Activated CD4-positive, alpha-beta memory T cell treated with anti-CD3 and anti-CD28 coated beads for 36 hours (primary cell): ENCODE results near the gene COPA. TPM values are rescaled to one million over a fixed set of nuclear protein-coding genes. Genes with fewer than 3 reads are reported as not detected.

Experiments
- CTCF ChIA-PET: fragments of 350-600 bp; sonication (Branson Sonifier 250); formaldehyde crosslinking; loops from one replicate; lab custom pipeline; 2021; ENCODE audit warnings: antibody characterized with exemption, inconsistent platforms; lab: Charles Lee
- POLR2A ChIA-PET: fragments of 350-600 bp; sonication (Branson Sonifier 250); formaldehyde crosslinking; loops from one replicate; lab custom pipeline; 2021; ENCODE audit warnings: antibody characterized with exemption; lab: Charles Lee
- DNase-seq: peaks from one replicate; pipeline ENCODE4 v3.0.0-alpha.2; 2020
- H3K27ac Mint-ChIP-seq: one replicate; pipeline ENCODE4 v1.8.0; 2021; ENCODE audit warnings: mixed read lengths
- H3K27me3 Mint-ChIP-seq: one replicate; pipeline ENCODE4 v1.8.0; 2021; ENCODE audit warnings: mixed read lengths
- H3K36me3 Mint-ChIP-seq: one replicate; pipeline ENCODE4 v1.8.0; 2021; ENCODE audit warnings: mixed read lengths
- H3K4me1 Mint-ChIP-seq: one replicate; pipeline ENCODE4 v1.8.0; 2021; ENCODE audit warnings: low read depth, mixed read lengths
- H3K4me3 Mint-ChIP-seq: one replicate; pipeline ENCODE4 v1.8.0; 2021; ENCODE audit warnings: mild to moderate bottlenecking, mixed read lengths
- H3K9me3 Mint-ChIP-seq: one replicate; pipeline ENCODE4 v1.8.0; 2021; ENCODE audit warnings: mixed read lengths
- intact Hi-C: fragments of 100-400 bp; cut with micrococcal nuclease; formaldehyde crosslinking; loops from one replicate; pipeline ENCODE4 v1.15.1; 2023
- total RNA-seq, 2 experiments: library from RNA; stranded (reverse); gene quantifications; one replicate each; pipeline ENCODE4 v1.2.3, GENCODE V29; 2021

COPA gene
- total RNA-seq, 2 experiments from 2014 or later = 132 TPM

- H3K27me3 Mint-ChIP-seq = no peaks in the 10 kb centered on the region
- no peak for DNase-seq
- H3K36me3 Mint-ChIP-seq = peaks cover 21% of the 10 kb centered on the region
- H3K9me3 Mint-ChIP-seq = no peaks in the 10 kb centered on the region
- ChIA-PET POLR2A (no interaction called here), CTCF (no interaction called here)
- no peak overlapping the region for H3K4me3 Mint-ChIP-seq
- peaks cover 2% of the 10 kb centered on the region for H3K4me1 Mint-ChIP-seq
- no peak overlapping the region for H3K27ac Mint-ChIP-seq
- intact Hi-C loops = no loop called here
Observed at GRCh38 chr1:160361199-160361598, 18.1 kb upstream of the COPA start.

GRCh38 chr1:160360227-160360695, 17.2 kb upstream of the COPA start:
- CTCF ChIA-PET = no interaction called here

GRCh38 chr1:160359559-160360226, 16.6 kb upstream of the COPA start:
- H3K36me3 Mint-ChIP-seq = peaks cover 27% of the 10 kb centered on the region
- POLR2A ChIA-PET = no interaction called here
- H3K9me3 Mint-ChIP-seq = no peaks in the 10 kb centered on the region
- intact Hi-C loops = no loop called here
- H3K4me3 Mint-ChIP-seq = no peak overlapping the region
- CTCF ChIA-PET = no interaction called here
- no peak overlapping the region for H3K27ac Mint-ChIP-seq
- no peaks in the 10 kb centered on the region for H3K27me3 Mint-ChIP-seq
- DNase-seq = no peak
- peaks cover 2% of the 10 kb centered on the region for H3K4me1 Mint-ChIP-seq

More at GRCh38 chr1:160360227-160360695, 17.2 kb upstream of the COPA start:
- no peak for DNase-seq
- intact Hi-C loops = no loop called here
- peaks cover 23% of the 10 kb centered on the region for H3K36me3 Mint-ChIP-seq
- H3K27me3 Mint-ChIP-seq = no peaks in the 10 kb centered on the region
- no peak overlapping the region for H3K4me3 Mint-ChIP-seq
- H3K9me3 Mint-ChIP-seq = no peaks in the 10 kb centered on the region
- H3K27ac Mint-ChIP-seq = no peak overlapping the region
- H3K4me1 Mint-ChIP-seq = peaks cover 2% of the 10 kb centered on the region
- POLR2A ChIA-PET = no interaction called here

DNA sequence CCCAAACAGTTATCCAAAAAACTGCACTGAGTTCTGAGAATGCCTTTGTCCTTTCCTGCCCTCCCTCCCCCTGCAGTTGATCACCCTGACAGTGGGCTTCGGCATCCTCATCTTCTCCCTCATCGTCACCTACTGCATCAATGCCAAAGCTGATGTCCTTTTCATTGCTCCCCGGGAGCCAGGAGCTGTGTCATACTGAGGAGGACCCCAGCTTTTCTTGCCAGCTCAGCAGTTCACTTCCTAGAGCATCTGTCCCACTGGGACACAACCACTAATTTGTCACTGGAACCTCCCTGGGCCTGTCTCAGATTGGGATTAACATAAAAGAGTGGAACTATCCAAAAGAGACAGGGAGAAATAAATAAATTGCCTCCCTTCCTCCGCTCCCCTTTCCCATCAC, 15.0 kb upstream of the COPA start:
- Mint-ChIP-seq H3K4me3 (no peak overlapping the region), H3K9me3 (no peaks in the 10 kb centered on the region), H3K27ac (no peak overlapping the region), H3K36me3 (peaks cover 39% of the 10 kb centered on the region), H3K27me3 (no peaks in the 10 kb centered on the region), H3K4me1 (peaks cover 2% of the 10 kb centered on the region)
- POLR2A ChIA-PET = no interaction called here
- CTCF ChIA-PET = interaction anchor here (0.9 kb wide), 1 partner anchor 19 kb away, joined by 4 read pairs; no protein-coding TSS in a partner anchor
- DNase-seq = no peak
- intact Hi-C loops = no loop called here

- Mint-ChIP-seq H3K36me3 (peaks cover 41% of the 10 kb centered on the region), H3K4me3 (no peak overlapping the region)
- POLR2A ChIA-PET = no interaction called here
Observed at GRCh38 chr1:160357286-160358002, 14.4 kb upstream of the COPA start.

DNA sequence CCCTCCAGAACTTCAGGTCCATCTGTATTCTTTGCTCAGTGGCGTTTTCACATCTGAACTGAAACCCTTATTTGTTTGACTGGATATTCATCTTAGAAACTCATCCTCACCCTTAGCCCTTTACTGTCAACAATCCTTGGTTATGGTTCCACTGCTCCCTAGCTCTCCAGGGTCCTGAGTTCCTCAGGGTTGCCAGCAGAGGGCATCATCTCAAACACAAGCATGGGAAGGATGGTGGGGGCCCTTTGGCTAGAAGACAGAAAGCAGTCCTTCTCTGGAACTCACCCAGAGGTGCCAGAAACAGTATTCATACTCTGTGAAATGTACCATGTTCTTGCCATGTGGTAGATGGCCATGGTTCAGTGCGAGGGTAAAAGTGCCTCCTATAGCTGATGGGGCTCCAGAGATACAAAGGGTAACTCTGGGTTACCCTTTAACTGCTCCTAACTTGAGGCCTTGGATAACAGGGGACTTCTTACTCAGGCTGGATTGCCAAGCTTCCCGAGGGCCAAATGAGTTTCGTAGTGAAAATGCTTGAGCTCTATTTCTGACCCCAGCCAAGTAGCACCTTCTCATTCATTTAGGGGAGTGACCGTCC, 11.4 kb upstream of the COPA start:
- Mint-ChIP-seq H3K4me1 (no peaks in the 10 kb centered on the region), H3K9me3 (no peaks in the 10 kb centered on the region), H3K27me3 (no peaks in the 10 kb centered on the region), H3K4me3 (no peak overlapping the region), H3K36me3 (peaks cover 57% of the 10 kb centered on the region), H3K27ac (no peak overlapping the region)
- ChIA-PET CTCF (interaction anchor here (0.8 to 7.6 kb wide), 12 partner anchors 10 to 481 kb away, joined by 3 to 111 read pairs (median 4); partner anchors contain the start of gene SLAMF6), POLR2A (no interaction called here)
- no peak for DNase-seq
- intact Hi-C loops = no loop called here

More at GRCh38 chr1:160357286-160358002, 14.4 kb upstream of the COPA start:
- Mint-ChIP-seq H3K9me3 (no peaks in the 10 kb centered on the region), H3K27me3 (no peaks in the 10 kb centered on the region), H3K27ac (no peak overlapping the region), H3K4me1 (peaks cover 2% of the 10 kb centered on the region)
- no peak for DNase-seq
- CTCF ChIA-PET = interaction anchor here (7.6 kb wide), 1 partner anchor 19 kb away, joined by 111 read pairs; no protein-coding TSS in a partner anchor
- intact Hi-C loops = no loop called here

GRCh38 chr1:160353223-160353622, 10.2 kb upstream of the COPA start:
- Mint-ChIP-seq H3K9me3 (no peaks in the 10 kb centered on the region), H3K4me3 (no peak overlapping the region), H3K27me3 (no peaks in the 10 kb centered on the region), H3K36me3 (peaks cover 51% of the 10 kb centered on the region), H3K4me1 (no peaks in the 10 kb centered on the region), H3K27ac (no peak overlapping the region)
- POLR2A ChIA-PET = no interaction called here
- intact Hi-C loops = no loop called here
- CTCF ChIA-PET = interaction anchor here (0.6 to 7.6 kb wide), 6 partner anchors 24 to 256 kb away, joined by 3 to 111 read pairs (median 4); no protein-coding TSS in a partner anchor
- no peak for DNase-seq

- CTCF ChIA-PET = interaction anchor here (0.6 to 7.6 kb wide), 6 partner anchors 11 to 255 kb away, joined by 3 to 111 read pairs (median 4); no protein-coding TSS in a partner anchor
- Mint-ChIP-seq H3K27me3 (no peaks in the 10 kb centered on the region), H3K4me3 (no peak overlapping the region), H3K4me1 (no peaks in the 10 kb centered on the region), H3K9me3 (no peaks in the 10 kb centered on the region), H3K36me3 (peaks cover 48% of the 10 kb centered on the region), H3K27ac (no peak overlapping the region)
- DNase-seq = no peak
- intact Hi-C loops = no loop called here
- POLR2A ChIA-PET = no interaction called here
Observed at GRCh38 chr1:160352555-160352954, 9.5 kb upstream of the COPA start.

DNA sequence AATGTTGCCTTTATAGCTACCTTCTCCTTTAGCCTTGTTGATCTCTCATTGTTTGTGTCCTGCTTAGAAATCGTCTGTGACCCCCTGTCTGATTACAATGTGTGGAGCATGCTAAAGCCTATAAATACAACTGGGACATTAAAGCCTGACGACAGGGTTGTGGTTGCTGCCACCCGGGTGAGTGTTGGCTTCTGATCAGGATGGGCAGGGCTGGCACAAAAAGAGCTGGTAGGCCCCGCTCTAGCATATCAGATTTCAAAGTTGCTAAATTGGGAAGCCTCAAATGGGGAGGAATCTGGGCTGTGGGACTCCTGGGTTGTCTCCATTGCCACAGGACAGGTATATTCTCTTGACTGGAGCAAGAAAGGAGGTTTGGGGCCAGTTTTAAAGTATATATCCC, 8.6 kb upstream of the COPA start:
- H3K27ac Mint-ChIP-seq = no peak overlapping the region
- H3K4me3 Mint-ChIP-seq = no peak overlapping the region
- H3K36me3 Mint-ChIP-seq = peaks cover 44% of the 10 kb centered on the region
- ChIA-PET POLR2A (interaction anchor here (0.7 kb wide), 1 partner anchor 90 kb away, joined by 4 read pairs; no protein-coding TSS in a partner anchor), CTCF (interaction anchor here (1.4 to 7.6 kb wide), 4 partner anchors 12 to 256 kb away, joined by 4 to 111 read pairs (median 5); no protein-coding TSS in a partner anchor)
- H3K9me3 Mint-ChIP-seq = no peaks in the 10 kb centered on the region
- peaks cover 4% of the 10 kb centered on the region for H3K4me1 Mint-ChIP-seq
- no peak for DNase-seq
- intact Hi-C loops = no loop called here
- H3K27me3 Mint-ChIP-seq = no peaks in the 10 kb centered on the region

DNA sequence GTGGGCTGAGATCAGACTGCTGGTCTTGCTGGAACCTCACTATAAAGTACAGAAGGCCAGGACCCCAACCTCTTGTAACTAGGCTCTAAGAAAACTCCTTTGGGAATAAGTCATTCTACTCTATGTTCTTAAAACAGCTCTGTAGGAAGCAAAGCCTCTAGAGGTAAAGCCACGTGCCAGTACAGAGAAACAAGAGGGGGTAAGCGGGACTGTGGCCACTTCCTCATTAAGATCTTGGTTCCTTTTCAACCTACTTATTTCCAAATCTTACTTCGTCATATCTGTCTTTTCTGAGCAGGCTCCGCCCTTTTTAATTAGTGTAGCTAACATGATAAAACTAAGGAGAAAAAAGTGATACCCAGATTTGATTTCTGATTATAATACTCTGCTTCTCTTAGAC, 3.9 kb upstream of the COPA start:
- peaks cover 15% of the 10 kb centered on the region for H3K4me1 Mint-ChIP-seq
- CTCF ChIA-PET = interaction anchor here (0.8 to 1.7 kb wide), 2 partner anchors 30 to 261 kb away, joined by 3 to 4 read pairs; no protein-coding TSS in a partner anchor

GRCh38 chr1:160346463-160346862, 3.4 kb upstream of the COPA start:
- intact Hi-C loops = no loop called here
- no peaks in the 10 kb centered on the region for H3K9me3 Mint-ChIP-seq
- ChIA-PET POLR2A (interaction anchor here (0.6 kb wide), 1 partner anchor 21 kb away, joined by 3 read pairs; no protein-coding TSS in a partner anchor), CTCF (interaction anchor here (0.8 to 1.7 kb wide), 2 partner anchors 30 to 261 kb away, joined by 3 to 4 read pairs; no protein-coding TSS in a partner anchor)
- DNase-seq = no peak
- no peak overlapping the region for H3K27ac Mint-ChIP-seq
- H3K27me3 Mint-ChIP-seq = no peaks in the 10 kb centered on the region
- H3K4me3 Mint-ChIP-seq = no peak overlapping the region
- peaks cover 19% of the 10 kb centered on the region for H3K4me1 Mint-ChIP-seq
- H3K36me3 Mint-ChIP-seq = peaks cover 19% of the 10 kb centered on the region

More for the DNA sequence above, 3.9 kb upstream of the COPA start:
- Mint-ChIP-seq H3K4me3 (no peak overlapping the region), H3K36me3 (peaks cover 23% of the 10 kb centered on the region), H3K27me3 (no peaks in the 10 kb centered on the region), H3K9me3 (no peaks in the 10 kb centered on the region), H3K27ac (no peak overlapping the region)
- POLR2A ChIA-PET = no interaction called here
- intact Hi-C loops = no loop called here
- no peak for DNase-seq
